Stimulated activated CD8-positive, alpha-beta memory T cell treated with anti-CD3 and anti-CD28 coated beads, Interleukin-12 subunit alpha, Interleukin-12 subunit beta, amount 100 ng/mL, for 4 hours (primary cell): Measurements from ENCODE around the gene DOK7.
"Not testable (repeated sequence)": the region's sequence is repeated elsewhere in the genome, so short reads cannot be mapped to it uniquely, and the experiment has no call there.

Experiments
- DNase-seq: peaks from one replicate; pipeline ENCODE4 v3.0.0-alpha.2; 2020; ENCODE audit warnings: low read depth

Gene DOK7

DNA sequence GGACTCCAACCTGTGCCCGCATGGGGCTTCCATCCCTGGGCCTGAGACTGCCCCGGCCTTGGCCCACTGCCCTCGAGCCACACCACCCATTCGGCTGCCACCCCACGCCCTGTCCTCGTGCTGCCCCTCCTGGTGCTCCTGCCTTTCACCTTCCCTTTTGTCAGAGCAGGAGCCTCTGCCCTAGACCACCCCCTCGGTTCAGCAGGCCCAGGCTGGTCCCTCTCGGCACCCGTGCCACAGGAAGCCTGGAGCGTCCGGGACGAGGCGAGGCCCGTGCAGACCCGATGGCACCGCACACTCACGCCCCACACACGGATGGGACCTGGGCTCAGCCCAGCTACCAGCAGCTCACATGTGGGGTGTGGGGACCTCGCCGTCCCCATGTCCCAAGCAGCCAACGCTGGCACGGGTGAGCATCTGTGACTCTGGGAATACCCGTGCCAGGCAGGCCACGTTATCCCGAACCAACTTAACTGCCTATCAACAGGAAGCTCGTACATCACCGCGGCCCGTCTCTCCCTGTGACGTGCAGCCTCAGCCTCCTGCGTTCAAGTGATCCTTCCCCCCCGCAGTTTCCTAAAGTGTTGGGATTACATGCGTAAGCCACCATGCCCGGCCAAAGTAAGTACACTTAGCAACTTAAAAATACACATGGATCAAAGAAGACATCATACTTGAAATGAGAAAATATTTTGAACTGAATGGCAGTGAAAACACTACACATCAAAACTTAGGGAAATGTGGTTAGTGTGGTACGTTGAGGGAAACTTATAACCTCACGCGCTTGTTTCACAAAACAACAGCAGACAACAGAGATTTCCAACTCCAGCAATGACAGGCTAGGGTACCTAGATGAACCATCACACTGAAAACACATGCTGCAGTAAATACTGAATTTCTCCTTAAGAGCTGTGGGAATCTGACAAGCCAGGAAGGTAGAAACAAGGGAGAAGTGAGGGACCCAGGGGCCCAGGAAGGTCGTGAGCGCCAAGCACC is 40.1 kb downstream of the DOK7 start:
- no peak for DNase-seq

DNA sequence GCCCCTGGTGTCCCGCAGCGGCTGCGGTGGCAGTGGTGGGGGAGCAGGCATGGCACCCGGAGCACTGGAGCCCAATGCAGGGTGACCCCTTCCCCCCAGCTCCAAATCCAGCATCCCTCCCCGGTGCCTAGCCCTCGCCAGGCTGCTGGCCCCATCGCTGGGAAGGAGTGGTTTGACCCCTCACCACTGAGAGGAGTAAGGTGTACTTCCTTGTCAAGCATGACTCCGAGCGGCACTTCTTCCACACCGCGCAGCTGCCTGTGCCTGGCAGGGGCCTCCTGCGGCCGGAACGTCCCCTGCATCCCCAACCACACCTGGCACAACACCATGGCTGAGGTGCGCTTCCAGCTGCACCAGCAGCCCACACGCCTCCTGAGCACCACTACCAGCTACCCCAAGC is 42.1 kb downstream of the DOK7 start:
- no peak for DNase-seq

- DNase-seq = no peak
Measured at GRCh38 chr4:3508542-3508941, 45.4 kb downstream of the DOK7 start.

GRCh38 chr4:3510481-3510880 is 47.4 kb downstream of the DOK7 start:
- DNase-seq = no peak

DNA sequence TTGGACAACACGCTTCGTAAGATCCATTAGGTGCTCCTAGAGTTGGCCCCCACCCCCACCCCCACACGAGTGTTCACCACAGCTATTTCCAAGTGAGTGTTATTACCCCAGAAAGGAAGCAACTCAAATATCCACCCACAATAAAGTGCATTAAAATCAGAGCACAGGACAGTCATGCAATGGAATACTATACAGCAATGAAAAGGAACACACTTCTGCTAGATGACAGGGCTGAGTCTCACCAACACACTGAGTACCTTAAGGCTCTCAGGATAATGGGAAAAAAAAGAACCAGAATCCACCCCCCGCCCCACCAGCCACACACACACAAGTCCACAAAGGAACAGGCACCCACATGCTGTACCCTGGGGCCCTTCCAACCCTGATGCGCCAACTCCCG is 48.1 kb downstream of the DOK7 start:
- no peak for DNase-seq

- not testable (repeated sequence) for DNase-seq
Measured at GRCh38 chr4:3511601-3512000, 48.5 kb downstream of the DOK7 start.

DNA sequence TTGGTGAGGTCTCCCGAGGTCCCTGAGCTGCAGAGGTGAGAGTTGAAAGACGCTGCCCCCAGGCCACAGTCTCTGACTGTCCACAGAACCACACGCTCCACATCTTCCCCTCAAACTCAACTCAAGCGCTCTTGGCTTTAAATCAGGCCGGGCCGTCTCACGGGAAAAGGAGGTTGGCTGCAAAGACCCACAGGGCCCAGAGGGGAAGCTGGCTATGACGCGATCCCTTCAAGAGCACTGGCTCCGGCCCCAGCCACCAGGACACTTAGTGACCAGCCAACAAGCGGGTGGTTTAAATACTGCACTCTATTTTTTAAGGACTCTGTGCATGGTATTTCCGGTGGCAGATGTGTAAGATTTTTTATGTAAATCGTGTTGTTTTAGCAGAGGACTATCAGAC is 49.2 kb downstream of the DOK7 start:
- no peak for DNase-seq

GRCh38 chr4:3512719-3513118 is 49.6 kb downstream of the DOK7 start:
- no peak for DNase-seq

GRCh38 chr4:3513807-3514206 is 50.7 kb downstream of the DOK7 start:
- DNase-seq = no peak

DNA sequence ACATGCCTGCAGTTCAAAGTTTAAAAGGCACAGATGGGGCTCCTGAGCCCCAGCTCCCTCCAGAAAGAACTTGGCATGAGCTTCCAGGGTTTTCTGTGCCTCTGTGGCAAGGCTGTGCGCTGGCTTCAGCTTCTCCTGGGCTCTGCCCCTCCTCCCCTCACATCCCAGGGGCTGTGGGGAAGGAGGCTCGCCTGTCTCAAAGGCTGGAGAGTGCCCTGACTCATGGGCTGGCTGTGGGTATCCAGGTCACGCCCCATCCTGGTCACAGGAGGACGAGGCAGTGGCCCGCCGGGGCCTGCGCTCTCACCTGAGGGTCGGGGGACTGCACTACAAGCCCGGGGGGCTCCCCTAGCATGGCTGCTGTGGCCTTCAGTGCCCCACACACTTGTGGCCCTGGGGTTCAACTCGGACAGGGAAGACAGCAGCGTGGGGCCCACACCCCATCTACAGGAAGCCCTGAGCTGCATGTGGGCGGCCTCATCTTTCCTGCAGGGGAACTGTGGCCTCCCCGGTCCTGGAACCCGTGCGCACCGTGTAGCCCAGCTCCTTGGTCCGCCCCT is 51.2 kb downstream of the DOK7 start:
- DNase-seq = no peak

DNA sequence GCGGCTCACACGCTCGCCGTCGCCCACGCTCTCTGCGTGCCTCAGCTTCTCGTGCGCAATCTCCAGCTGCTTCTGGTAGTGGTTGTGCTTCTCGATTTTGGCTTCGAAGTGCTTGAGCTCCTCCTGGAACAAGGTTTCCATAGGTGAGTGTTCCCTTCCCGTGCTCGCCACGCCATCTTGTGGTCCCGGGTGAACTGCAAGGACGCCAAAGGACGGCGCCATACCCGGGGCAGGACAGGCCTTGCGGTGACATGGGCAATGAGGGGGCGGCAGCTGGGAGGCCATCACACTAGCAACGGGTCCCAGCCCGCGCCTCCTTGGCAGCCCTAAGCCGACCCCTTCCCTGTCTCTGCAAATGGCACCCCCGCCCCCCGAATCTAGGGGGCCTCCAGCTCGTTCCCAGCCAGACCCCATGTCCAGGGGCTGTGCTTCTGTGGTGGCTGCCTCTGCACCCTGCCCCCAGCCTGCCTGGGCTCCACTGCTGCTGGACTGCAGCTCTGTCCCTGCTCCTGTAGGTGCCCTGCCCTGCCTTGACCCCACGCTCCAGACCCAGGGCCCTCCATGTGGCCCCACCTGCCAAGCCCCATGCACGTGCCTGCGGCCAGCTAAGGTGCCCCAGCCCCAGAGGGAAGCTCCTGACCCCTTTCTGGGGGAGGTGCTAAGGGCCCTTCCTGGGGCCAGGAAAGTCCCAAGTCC is 51.8 kb downstream of the DOK7 start:
- no peak for DNase-seq

DNA sequence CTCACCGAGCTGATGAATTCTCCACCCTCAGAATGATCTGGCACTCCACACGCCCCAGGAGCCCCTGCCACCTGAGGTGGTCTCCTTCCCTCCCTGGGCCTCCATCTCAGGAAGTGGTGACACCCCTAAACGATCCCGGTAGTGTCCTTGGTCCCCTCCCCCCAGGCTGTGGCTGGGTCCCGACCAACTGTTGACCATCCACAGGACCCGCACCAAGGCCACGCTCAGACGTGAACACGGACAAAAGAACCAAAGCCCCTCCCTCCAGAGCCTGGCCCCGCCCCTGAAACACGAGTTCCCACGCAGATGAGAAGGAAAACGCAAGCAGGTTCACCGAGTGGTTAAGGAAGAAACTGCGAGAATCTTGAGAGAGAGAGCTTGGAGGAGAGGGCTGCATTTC is 52.5 kb downstream of the DOK7 start:
- no peak for DNase-seq

GRCh38 chr4:3516061-3516835 is 53.1 kb downstream of the DOK7 start:
- no peak for DNase-seq

GRCh38 chr4:3516836-3517730 is 54.0 kb downstream of the DOK7 start:
- DNase-seq = no peak

DNA sequence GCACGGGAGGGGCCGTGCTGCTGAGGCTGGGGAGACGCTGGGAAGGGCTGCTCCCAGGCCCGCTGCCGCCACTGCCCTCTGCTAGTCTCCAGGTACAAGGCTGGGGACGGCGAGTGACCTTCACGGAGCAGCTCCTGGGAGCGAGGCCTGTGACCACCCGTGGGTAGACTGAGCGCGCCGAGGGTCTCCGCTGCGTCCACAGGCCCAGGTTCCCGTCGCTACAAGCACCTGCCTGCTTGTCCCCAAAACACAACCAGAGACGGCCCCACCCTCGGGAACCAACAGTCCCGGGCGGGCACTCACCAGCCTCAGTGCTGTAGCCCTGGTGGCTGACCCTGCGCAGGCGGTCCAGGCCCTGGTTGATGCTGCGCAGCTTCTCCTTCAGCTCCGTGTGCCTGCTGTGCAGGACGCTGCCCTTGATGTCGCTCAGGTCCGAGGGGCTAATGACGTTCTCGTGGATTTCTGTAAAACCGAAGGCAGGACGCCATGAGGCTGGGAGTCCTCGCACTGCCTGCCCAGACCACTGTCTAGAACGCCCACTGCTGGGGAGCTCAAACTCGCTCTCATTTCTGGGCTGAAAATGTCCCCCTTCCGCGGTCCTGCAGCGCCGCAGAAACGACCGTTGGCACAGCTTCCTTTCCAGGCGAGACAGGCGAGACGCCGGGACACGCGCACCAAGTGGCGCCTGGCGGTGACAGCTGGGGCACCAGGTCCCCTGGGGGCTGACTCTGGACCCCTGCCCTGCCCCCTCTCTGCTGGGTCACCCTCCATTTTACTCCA is 54.8 kb downstream of the DOK7 start:
- no peak for DNase-seq

- DNase-seq = no peak
Measured at GRCh38 chr4:3518511-3518880, 55.4 kb downstream of the DOK7 start.

- no peak for DNase-seq
Measured at GRCh38 chr4:3518941-3519340, 55.8 kb downstream of the DOK7 start.

DNA sequence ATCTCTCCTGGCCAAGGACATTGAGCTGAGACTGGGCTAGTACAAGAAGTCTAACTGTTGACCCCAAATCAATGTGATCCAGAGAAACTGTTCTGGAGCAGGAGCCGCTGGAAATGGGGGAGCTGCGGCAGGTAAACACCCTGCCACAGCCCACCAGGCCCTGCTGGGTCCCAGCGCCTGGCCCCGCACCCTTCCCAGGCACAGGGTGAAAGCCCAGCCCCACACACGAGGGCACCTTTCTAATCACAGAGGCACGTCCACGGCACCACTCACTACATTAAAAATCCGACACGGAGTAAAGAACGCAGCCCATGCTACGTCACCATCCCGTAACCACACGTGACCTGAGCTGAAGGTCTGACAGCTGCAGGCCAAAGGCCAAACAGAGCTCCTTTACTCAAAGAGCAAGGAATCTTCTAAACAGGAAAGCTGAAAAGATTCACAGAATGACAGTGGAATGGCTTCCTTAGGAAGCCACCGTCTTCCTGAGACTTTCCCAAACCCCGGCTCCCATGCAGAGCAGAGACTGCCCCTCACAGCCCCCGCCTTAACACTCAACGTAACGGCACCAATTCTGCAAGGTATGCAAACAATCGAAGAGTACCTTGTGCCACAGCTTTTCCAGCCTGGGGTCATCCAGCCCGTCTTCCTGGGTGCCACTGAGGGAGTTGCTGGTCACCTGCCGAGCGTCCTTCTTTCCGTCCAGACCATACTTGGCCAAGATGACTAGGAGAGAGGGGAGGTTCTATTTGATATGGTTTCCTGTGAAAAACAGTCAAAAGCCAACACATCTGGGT is 56.6 kb downstream of the DOK7 start:
- no peak for DNase-seq

DNA sequence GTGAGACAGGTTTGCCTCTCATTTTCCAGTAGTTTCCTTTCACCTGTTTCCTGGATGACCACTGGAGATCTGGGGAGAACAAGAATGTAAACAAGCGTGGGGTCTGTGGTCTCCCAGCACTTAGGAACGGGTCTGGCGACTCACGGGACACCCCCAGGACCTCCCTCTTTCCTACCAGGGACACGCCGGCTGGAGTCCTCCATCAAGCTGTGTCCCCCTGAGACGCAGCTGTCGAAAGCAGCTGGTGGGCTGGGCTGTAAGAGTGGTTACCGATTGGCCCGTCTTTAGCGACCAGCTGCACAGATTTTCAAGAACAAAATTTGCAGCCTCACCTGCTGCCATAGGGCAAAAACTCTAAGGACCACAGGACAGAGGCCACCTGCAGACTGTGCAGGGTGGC is 57.2 kb downstream of the DOK7 start:
- no peak for DNase-seq
